ENCODE results near the gene MCC.

Gene MCC

DNA sequence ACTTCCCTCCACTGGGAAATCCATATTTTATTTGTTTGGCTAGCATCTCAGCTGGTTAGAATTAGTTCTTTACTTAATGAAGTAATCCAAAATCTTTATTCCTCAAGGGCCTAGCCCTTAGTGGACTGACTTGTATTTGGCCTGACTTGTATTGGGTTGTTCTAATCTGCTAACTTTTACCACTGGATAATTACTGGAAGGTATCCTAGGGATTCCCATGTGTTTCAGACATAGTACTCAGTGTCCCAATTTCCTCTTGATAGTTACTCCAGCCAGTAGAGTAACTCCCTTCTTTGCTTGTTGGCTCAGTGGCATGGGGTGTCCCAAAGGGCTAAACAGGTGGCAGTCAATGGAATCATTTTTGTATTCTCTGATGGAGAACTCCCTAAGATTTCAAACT is 355.7 kb downstream of the MCC start:
- Histone ChIP-seq H3K4me1 (ENCODE audit: control insufficient read depth, insufficient read depth, low read depth, low read length) (no peaks in the 10 kb centered on the region), H3K36me3 (ENCODE audit: control insufficient read depth in 1 of 2, insufficient read depth in 2 of 2, low read depth in 1 of 2, low read length in 2 of 2) (no peaks in the 10 kb centered on the region), H2BK5ac (ENCODE audit: low read depth, low read length, poor library complexity, severe bottlenecking) (no peak overlapping the region), H3K79me1 (replicated peaks; ENCODE audit: low read length, poor library complexity, severe bottlenecking) (peaks cover 6% of the 10 kb centered on the region), H4K91ac (ENCODE audit: low read length) (no peak overlapping the region), H3K4me3 (ENCODE audit: insufficient read depth in 1 of 2, low read depth in 1 of 2, low read length in 2 of 2) (no peak overlapping the region), H3K4ac (ENCODE audit: low read depth in 1 of 2, low read length in 2 of 2) (no peak overlapping the region), H2AFZ (ENCODE audit: low read depth, low read length) (no peak overlapping the region), H3K14ac (ENCODE audit: low read length in 2 of 2) (no peak overlapping the region), H3K4me2 (ENCODE audit: low read length, poor library complexity, severe bottlenecking) (no peak overlapping the region), H3K27ac (ENCODE audit: low read length, poor library complexity, severe bottlenecking) (no peak overlapping the region), H3K9ac (ENCODE audit: low read length) (no peak overlapping the region), H2BK15ac (ENCODE audit: low read depth, poor library complexity, severe bottlenecking) (no peak overlapping the region), H3K23ac (ENCODE audit: low read length in 2 of 2) (no peak overlapping the region), H3K18ac (ENCODE audit: low read depth in 1 of 2, low read length in 2 of 2) (no peak overlapping the region), H2BK12ac (ENCODE audit: low read length in 2 of 2) (no peak overlapping the region), H3K27me3 (ENCODE audit: control insufficient read depth in 1 of 2, insufficient read depth in 1 of 2, low read length in 2 of 2) (no peaks in the 10 kb centered on the region), H2BK120ac (ENCODE audit: low read depth, low read length) (no peak overlapping the region), H4K8ac (ENCODE audit: low read length) (no peak overlapping the region), H2AK5ac (ENCODE audit: low read length, severe bottlenecking) (no peak overlapping the region), H3K9me3 (ENCODE audit: control insufficient read depth, low read length) (no peaks in the 10 kb centered on the region)
- DNase-seq = no peak

DNA sequence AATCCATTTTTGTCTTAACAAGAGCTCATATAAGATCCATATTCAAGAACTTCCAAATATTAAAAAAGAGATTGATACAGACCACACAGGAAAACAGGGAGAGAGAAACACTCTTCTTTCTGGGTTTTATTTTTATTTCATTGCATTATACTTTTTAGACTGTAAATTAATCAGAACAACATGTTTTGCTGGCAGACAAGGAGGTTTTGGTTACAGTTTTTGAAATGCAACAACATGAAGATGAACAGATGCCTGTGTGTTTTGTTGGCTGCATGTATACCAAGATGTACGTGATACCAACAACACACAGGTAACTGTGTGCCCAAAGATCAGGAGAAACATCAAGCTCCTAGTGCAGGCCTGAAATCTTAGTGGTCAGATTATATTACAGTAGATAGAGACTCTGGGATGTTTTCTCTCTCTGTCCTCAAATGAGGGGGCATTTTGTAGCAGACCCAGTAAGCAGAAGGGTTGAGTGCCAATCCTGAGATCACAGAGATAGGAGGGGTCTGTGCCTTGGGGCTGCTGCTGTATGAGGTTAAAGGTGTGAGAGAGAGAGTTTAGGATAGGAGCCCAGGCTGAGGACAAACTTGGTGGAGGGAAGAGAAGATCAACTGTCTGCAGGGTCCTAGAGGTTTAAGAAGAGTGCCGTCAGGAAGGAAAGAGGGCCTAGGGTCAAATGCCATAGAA is 359.5 kb downstream of the MCC start:
- no peak overlapping the region for H2BK12ac ChIP-seq (ENCODE audit: low read length in 2 of 2)
- H3K23ac ChIP-seq (ENCODE audit: low read length in 2 of 2) = no peak overlapping the region
- WGBS = 50% methylated on average over 2 of the region's 2 CpGs
- peaks cover 6% of the 10 kb centered on the region for H3K79me1 ChIP-seq (replicated peaks; ENCODE audit: low read length, poor library complexity, severe bottlenecking)
- no peak overlapping the region for H2BK120ac ChIP-seq (ENCODE audit: low read depth, low read length)
- H2BK15ac ChIP-seq (ENCODE audit: low read depth, poor library complexity, severe bottlenecking) = no peak overlapping the region
- H2AFZ ChIP-seq (ENCODE audit: low read depth, low read length) = no peak overlapping the region
- H3K4me3 ChIP-seq (ENCODE audit: insufficient read depth in 1 of 2, low read depth in 1 of 2, low read length in 2 of 2) = no peak overlapping the region
- no peak overlapping the region for H2AK5ac ChIP-seq (ENCODE audit: low read length, severe bottlenecking)
- H3K18ac ChIP-seq (ENCODE audit: low read depth in 1 of 2, low read length in 2 of 2) = no peak overlapping the region
- H3K4me1 ChIP-seq (ENCODE audit: control insufficient read depth, insufficient read depth, low read depth, low read length) = no peaks in the 10 kb centered on the region
- H3K9me3 ChIP-seq (ENCODE audit: control insufficient read depth, low read length) = no peaks in the 10 kb centered on the region
- H3K14ac ChIP-seq (ENCODE audit: low read length in 2 of 2) = no peak overlapping the region
- H3K4ac ChIP-seq (ENCODE audit: low read depth in 1 of 2, low read length in 2 of 2) = no peak overlapping the region
- no peak overlapping the region for H4K8ac ChIP-seq (ENCODE audit: low read length)
- no peak overlapping the region for H4K91ac ChIP-seq (ENCODE audit: low read length)
- H3K27ac ChIP-seq (ENCODE audit: low read length, poor library complexity, severe bottlenecking) = no peak overlapping the region
- no peak overlapping the region for H3K9ac ChIP-seq (ENCODE audit: low read length)
- DNase-seq = no peak
- H3K36me3 ChIP-seq (ENCODE audit: control insufficient read depth in 1 of 2, insufficient read depth in 2 of 2, low read depth in 1 of 2, low read length in 2 of 2) = no peaks in the 10 kb centered on the region
- H3K27me3 ChIP-seq (ENCODE audit: control insufficient read depth in 1 of 2, insufficient read depth in 1 of 2, low read length in 2 of 2) = no peaks in the 10 kb centered on the region
- no peak overlapping the region for H3K4me2 ChIP-seq (ENCODE audit: low read length, poor library complexity, severe bottlenecking)
- no peak overlapping the region for H2BK5ac ChIP-seq (ENCODE audit: low read depth, low read length, poor library complexity, severe bottlenecking)

DNA sequence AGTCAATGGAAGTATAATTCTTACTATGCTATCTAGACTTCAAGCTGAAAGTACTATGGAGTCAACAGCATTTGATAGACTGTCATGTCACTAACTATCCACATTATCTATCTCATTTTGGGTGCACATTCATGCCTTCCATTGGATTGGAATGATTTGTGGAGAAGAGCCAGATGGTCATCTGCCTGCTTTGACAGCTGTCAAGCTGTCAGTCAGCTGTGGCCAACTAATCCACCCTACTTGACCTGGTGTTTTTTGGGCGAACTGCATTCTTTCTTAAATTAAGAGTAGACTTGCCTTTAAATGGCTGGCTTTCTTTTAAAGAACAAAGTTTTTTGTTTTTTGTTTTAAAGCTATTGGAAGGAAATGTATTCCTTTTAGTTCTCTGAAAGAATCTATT is 360.2 kb downstream of the MCC start:
- H3K9me3 ChIP-seq (ENCODE audit: control insufficient read depth, low read length) = no peaks in the 10 kb centered on the region

DNA sequence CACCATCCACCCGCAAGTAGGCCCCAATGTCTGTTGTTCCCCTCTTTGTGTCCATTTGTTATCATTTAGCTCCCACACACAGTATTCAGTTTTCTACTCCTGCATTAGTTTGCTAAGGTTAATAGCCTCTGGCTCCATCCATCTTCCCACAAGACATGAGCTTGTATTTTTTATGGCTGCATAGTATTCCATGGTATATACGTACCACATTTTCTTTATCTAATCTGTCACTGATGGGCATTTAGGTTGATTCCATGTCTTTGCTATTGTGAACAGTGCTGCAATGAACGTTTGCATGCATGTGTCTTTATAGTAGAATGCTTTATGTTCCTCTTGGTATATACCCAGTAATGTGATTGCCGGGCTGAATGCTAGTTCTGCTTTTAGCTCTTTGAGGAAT is 361.2 kb downstream of the MCC start:
- Histone ChIP-seq H3K4me1 (ENCODE audit: control insufficient read depth, insufficient read depth, low read depth, low read length) (no peaks in the 10 kb centered on the region), H3K27me3 (ENCODE audit: control insufficient read depth in 1 of 2, insufficient read depth in 1 of 2, low read length in 2 of 2) (no peaks in the 10 kb centered on the region), H3K23ac (ENCODE audit: low read length in 2 of 2) (no peak overlapping the region), H3K9ac (ENCODE audit: low read length) (no peak overlapping the region), H2BK15ac (ENCODE audit: low read depth, poor library complexity, severe bottlenecking) (no peak overlapping the region), H3K36me3 (ENCODE audit: control insufficient read depth in 1 of 2, insufficient read depth in 2 of 2, low read depth in 1 of 2, low read length in 2 of 2) (no peaks in the 10 kb centered on the region), H3K27ac (ENCODE audit: low read length, poor library complexity, severe bottlenecking) (no peak overlapping the region), H3K4me3 (ENCODE audit: insufficient read depth in 1 of 2, low read depth in 1 of 2, low read length in 2 of 2) (no peak overlapping the region), H3K4ac (ENCODE audit: low read depth in 1 of 2, low read length in 2 of 2) (no peak overlapping the region), H2BK12ac (ENCODE audit: low read length in 2 of 2) (no peak overlapping the region), H3K79me1 (replicated peaks; ENCODE audit: low read length, poor library complexity, severe bottlenecking) (peaks cover 6% of the 10 kb centered on the region), H2BK5ac (ENCODE audit: low read depth, low read length, poor library complexity, severe bottlenecking) (no peak overlapping the region), H3K18ac (ENCODE audit: low read depth in 1 of 2, low read length in 2 of 2) (no peak overlapping the region), H4K8ac (ENCODE audit: low read length) (no peak overlapping the region), H2AFZ (ENCODE audit: low read depth, low read length) (no peak overlapping the region), H2BK120ac (ENCODE audit: low read depth, low read length) (no peak overlapping the region), H3K9me3 (ENCODE audit: control insufficient read depth, low read length) (no peaks in the 10 kb centered on the region), H3K4me2 (ENCODE audit: low read length, poor library complexity, severe bottlenecking) (no peak overlapping the region), H2AK5ac (ENCODE audit: low read length, severe bottlenecking) (no peak overlapping the region), H4K91ac (ENCODE audit: low read length) (no peak overlapping the region), H3K14ac (ENCODE audit: low read length in 2 of 2) (no peak overlapping the region)
- 90% methylated on average over 2 of the region's 4 CpGs for WGBS
- DNase-seq = no peak

More for the DNA sequence above, 360.2 kb downstream of the MCC start:
- no peak overlapping the region for H3K4ac ChIP-seq (ENCODE audit: low read depth in 1 of 2, low read length in 2 of 2)
- H2BK15ac ChIP-seq (ENCODE audit: low read depth, poor library complexity, severe bottlenecking) = no peak overlapping the region
- H3K23ac ChIP-seq (ENCODE audit: low read length in 2 of 2) = no peak overlapping the region
- no peak overlapping the region for H2AK5ac ChIP-seq (ENCODE audit: low read length, severe bottlenecking)
- H3K9ac ChIP-seq (ENCODE audit: low read length) = no peak overlapping the region
- H4K91ac ChIP-seq (ENCODE audit: low read length) = no peak overlapping the region
- no peak overlapping the region for H3K4me3 ChIP-seq (ENCODE audit: insufficient read depth in 1 of 2, low read depth in 1 of 2, low read length in 2 of 2)
- no peak overlapping the region for H2BK120ac ChIP-seq (ENCODE audit: low read depth, low read length)
- no peak overlapping the region for H3K14ac ChIP-seq (ENCODE audit: low read length in 2 of 2)
- H3K18ac ChIP-seq (ENCODE audit: low read depth in 1 of 2, low read length in 2 of 2) = no peak overlapping the region
- H3K4me2 ChIP-seq (ENCODE audit: low read length, poor library complexity, severe bottlenecking) = no peak overlapping the region
- no peak overlapping the region for H2AFZ ChIP-seq (ENCODE audit: low read depth, low read length)
- no peaks in the 10 kb centered on the region for H3K4me1 ChIP-seq (ENCODE audit: control insufficient read depth, insufficient read depth, low read depth, low read length)
- no peaks in the 10 kb centered on the region for H3K36me3 ChIP-seq (ENCODE audit: control insufficient read depth in 1 of 2, insufficient read depth in 2 of 2, low read depth in 1 of 2, low read length in 2 of 2)
- H3K27ac ChIP-seq (ENCODE audit: low read length, poor library complexity, severe bottlenecking) = no peak overlapping the region
- no peak overlapping the region for H4K8ac ChIP-seq (ENCODE audit: low read length)
- no peak overlapping the region for H2BK12ac ChIP-seq (ENCODE audit: low read length in 2 of 2)
- WGBS = 100% methylated on average over 1 of the region's 1 CpG
- DNase-seq = no peak
- no peaks in the 10 kb centered on the region for H3K27me3 ChIP-seq (ENCODE audit: control insufficient read depth in 1 of 2, insufficient read depth in 1 of 2, low read length in 2 of 2)
- peaks cover 6% of the 10 kb centered on the region for H3K79me1 ChIP-seq (replicated peaks; ENCODE audit: low read length, poor library complexity, severe bottlenecking)
- no peak overlapping the region for H2BK5ac ChIP-seq (ENCODE audit: low read depth, low read length, poor library complexity, severe bottlenecking)
